Measurements from ENCODE around the gene TMX2.
A peak's percentile ranks its signal among the peaks of the same experiment; 100 is the strongest.

TMX2 gene

DNA sequence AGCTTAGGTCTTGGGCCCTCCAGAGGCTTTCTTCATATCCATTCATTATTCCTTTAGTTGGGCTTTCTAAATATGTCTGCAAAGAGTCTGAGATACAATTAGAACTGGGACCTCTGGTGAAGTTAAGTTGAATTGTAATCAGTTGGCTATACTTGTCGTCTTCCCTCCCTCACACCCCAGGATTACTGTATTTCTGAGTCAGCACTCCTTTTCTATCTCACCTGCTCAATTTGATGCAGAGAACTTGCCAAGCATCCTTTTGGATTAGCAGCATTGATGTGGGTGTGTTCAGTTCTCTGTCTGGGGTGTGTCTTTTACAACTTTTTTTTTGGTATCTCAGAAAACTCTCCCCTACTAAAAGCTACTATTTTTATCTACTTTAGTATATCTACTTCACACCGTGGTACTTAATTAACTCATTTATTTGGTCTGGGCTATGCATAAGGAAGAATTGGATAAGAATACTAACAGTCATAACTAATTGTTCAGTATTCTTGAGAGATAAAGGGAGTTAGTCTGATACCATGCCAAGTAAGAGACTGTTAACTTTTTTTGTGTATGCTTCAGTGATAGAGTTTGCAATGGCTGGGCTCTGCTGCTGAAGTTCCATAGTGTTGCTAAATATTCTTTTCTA, 64.3 kb downstream of the TMX2 start:
- H3K27ac ChIP-seq (ENCODE audit: insufficient read depth, low read depth, low read length, poor library complexity, severe bottlenecking) = peak overlapping the region; percentile 99
- H3K4me3 ChIP-seq (ENCODE audit: insufficient read depth, low read depth, low read length) = no peak overlapping the region
- H3K27me3 ChIP-seq (ENCODE audit: control insufficient read depth, insufficient read depth, low read length, poor library complexity, severe bottlenecking) = no peaks in the 10 kb centered on the region
- no peaks in the 10 kb centered on the region for H3K9me3 ChIP-seq (ENCODE audit: control insufficient read depth, low read length)
- no peaks in the 10 kb centered on the region for H3K36me3 ChIP-seq (ENCODE audit: control insufficient read depth, insufficient read depth, low read length)
- 59% methylated on average over 2 of the region's 2 CpGs; no CpG with 5 or more reads in 1 of the 2 experiments for WGBS, 2 experiments
- H3K4me1 ChIP-seq (ENCODE audit: control insufficient read depth, insufficient read depth, low read length) = peaks cover 55% of the 10 kb centered on the region

DNA sequence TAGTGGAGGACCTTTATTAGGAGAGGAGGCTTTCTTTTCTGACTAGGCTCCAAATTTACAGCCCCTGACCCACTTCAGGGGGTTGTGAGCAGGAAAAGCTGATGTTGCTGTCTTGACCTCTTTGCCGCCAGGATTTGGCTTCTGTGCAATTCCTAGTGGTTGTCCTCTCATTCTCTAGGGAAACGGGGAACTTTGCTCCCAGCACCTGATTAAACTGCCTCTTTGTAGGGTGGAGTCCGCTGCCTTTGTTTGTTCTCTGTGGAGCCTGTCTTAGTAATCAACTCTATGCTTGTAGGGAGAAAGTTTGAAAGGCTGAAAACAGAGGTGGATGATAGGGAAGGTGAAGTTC, 65.5 kb downstream of the TMX2 start:
- H3K4me3 ChIP-seq (ENCODE audit: insufficient read depth, low read depth, low read length) = no peak overlapping the region
- no peaks in the 10 kb centered on the region for H3K27me3 ChIP-seq (ENCODE audit: control insufficient read depth, insufficient read depth, low read length, poor library complexity, severe bottlenecking)
- H3K9me3 ChIP-seq (ENCODE audit: control insufficient read depth, low read length) = no peaks in the 10 kb centered on the region
- H3K27ac ChIP-seq (ENCODE audit: insufficient read depth, low read depth, low read length, poor library complexity, severe bottlenecking) = peak overlapping the region; percentile 99
- WGBS, 2 experiments = 12% methylated on average over 3 of the region's 3 CpGs
- H3K4me1 ChIP-seq (ENCODE audit: control insufficient read depth, insufficient read depth, low read length) = peaks cover 57% of the 10 kb centered on the region
- H3K36me3 ChIP-seq (ENCODE audit: control insufficient read depth, insufficient read depth, low read length) = no peaks in the 10 kb centered on the region

DNA sequence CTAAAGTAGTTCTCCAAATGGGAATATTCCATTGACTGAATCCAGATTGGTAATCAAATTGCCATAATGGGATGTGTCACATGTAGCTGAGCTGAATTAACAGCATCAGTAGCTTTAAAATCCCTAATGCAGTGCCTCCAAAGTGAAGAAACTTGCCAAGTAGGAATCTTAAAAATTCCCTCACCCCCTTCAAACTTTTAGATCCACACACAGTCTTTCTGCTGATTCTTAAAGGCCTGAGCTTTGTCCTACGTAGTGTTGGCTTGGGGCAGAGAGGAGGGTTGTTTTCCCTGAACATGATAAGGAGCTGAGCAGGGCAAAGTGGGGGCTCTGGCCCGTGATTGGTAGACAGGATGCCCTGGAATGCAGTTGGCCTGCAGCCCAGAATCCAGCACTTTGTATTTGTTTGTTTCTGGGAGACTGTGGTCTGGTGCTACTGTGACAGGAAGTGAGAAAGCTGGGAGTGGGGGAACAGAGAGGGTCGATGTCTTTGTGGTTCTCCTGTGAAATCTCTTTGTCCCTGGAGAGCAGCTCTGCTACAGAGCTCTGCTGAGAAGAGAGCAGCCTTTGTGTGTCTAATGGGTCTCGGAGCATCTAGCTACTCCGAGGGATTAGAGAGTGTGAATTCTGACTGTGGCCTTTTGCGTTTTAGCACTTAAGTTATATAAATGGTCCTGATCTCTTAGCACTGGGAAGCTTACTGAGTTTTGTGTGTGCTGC, 66.1 kb downstream of the TMX2 start:
- H3K4me3 ChIP-seq (ENCODE audit: insufficient read depth, low read depth, low read length) = no peak overlapping the region
- H3K4me1 ChIP-seq (ENCODE audit: control insufficient read depth, insufficient read depth, low read length) = peaks cover 57% of the 10 kb centered on the region
- peak overlapping the region; percentile 99 for H3K27ac ChIP-seq (ENCODE audit: insufficient read depth, low read depth, low read length, poor library complexity, severe bottlenecking)

DNA sequence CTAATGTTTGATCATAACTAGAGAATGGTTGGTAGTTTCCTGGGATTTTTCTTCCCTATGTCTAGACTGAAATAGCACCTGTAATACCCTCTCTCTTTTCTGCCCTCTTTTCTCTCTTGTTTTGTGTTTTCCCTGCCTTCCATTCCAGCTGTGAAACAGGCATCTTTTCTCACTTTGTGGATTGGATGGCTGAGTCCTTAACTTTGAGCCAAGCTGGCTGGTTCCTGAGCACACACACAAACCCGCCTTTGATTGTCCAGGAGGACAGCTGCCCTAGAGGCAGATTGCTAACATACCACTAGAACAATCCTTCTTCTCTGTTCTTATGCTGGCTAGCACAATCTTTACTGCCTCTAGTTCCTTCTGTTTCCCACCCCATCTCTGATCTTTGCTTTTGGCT, 66.9 kb downstream of the TMX2 start:
- Histone ChIP-seq H3K9me3 (ENCODE audit: control insufficient read depth, low read length) (no peaks in the 10 kb centered on the region), H3K36me3 (ENCODE audit: control insufficient read depth, insufficient read depth, low read length) (no peaks in the 10 kb centered on the region), H3K27ac (ENCODE audit: insufficient read depth, low read depth, low read length, poor library complexity, severe bottlenecking) (peak overlapping the region; percentile 99), H3K27me3 (ENCODE audit: control insufficient read depth, insufficient read depth, low read length, poor library complexity, severe bottlenecking) (no peaks in the 10 kb centered on the region), H3K4me1 (ENCODE audit: control insufficient read depth, insufficient read depth, low read length) (peaks cover 57% of the 10 kb centered on the region), H3K4me3 (ENCODE audit: insufficient read depth, low read depth, low read length) (no peak overlapping the region)
- 53 to 63% methylated on average over 1 of the region's 1 CpG for WGBS, 2 experiments

More for the DNA sequence above, 66.1 kb downstream of the TMX2 start:
- no peaks in the 10 kb centered on the region for H3K27me3 ChIP-seq (ENCODE audit: control insufficient read depth, insufficient read depth, low read length, poor library complexity, severe bottlenecking)
- H3K36me3 ChIP-seq (ENCODE audit: control insufficient read depth, insufficient read depth, low read length) = no peaks in the 10 kb centered on the region
- H3K9me3 ChIP-seq (ENCODE audit: control insufficient read depth, low read length) = no peaks in the 10 kb centered on the region
- 6 to 7% methylated on average over 6 of the region's 6 CpGs for WGBS, 2 experiments

DNA sequence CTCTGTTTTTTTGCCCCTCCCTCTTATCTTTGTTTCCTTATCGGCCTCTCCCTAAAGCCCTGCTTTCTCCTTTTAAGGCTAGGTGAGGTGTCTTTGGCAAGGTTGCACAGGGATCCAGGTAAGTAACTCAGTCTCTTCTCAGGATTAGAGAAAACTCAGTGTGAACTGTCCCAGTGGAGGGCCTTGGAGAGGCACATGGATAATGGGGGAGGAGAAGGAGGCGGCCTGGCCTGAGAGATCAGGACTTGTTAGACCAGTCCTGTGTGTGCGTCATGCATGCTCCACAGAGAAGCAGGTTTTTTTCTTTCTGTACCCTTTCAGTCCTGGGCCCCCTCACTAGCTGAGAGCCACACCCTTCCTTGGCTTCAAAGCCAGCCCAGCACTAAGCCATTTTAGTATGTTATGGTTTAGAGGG, 69.1 kb downstream of the TMX2 start:
- peak overlapping the region; percentile 2 for H3K27ac ChIP-seq (ENCODE audit: insufficient read depth, low read depth, low read length, poor library complexity, severe bottlenecking)

DNA sequence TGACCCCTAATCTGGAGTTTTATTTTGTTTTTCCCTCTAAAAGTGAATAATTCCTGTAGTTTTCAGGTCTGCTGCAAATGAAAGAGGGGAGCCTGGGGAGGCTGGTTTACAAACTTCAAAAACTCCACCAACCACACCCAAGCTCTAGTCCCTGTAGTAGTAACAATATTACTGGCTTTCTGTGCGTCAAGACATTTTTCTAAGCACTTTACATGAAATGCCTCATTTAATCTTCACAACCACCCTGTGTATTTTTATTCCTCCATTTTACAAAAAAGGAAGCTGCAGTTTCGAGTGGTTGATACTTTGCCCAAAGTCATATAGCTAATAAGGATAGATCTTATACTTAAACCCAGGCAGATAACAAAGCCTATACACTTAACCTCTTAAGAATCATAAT, 72.7 kb downstream of the TMX2 start:
- H3K4me3 ChIP-seq (ENCODE audit: insufficient read depth, low read depth, low read length) = no peak overlapping the region
- no peaks in the 10 kb centered on the region for H3K27me3 ChIP-seq (ENCODE audit: control insufficient read depth, insufficient read depth, low read length, poor library complexity, severe bottlenecking)
- H3K4me1 ChIP-seq (ENCODE audit: control insufficient read depth, insufficient read depth, low read length) = peaks cover 34% of the 10 kb centered on the region
- H3K36me3 ChIP-seq (ENCODE audit: control insufficient read depth, insufficient read depth, low read length) = no peaks in the 10 kb centered on the region
- H3K27ac ChIP-seq (ENCODE audit: insufficient read depth, low read depth, low read length, poor library complexity, severe bottlenecking) = no peak overlapping the region
- WGBS, 2 experiments = 98 to 99% methylated on average over 2 of the region's 2 CpGs
- H3K9me3 ChIP-seq (ENCODE audit: control insufficient read depth, low read length) = no peaks in the 10 kb centered on the region

More for the DNA sequence above, 69.1 kb downstream of the TMX2 start:
- no peak overlapping the region for H3K4me3 ChIP-seq (ENCODE audit: insufficient read depth, low read depth, low read length)
- 58 to 63% methylated on average over 3 of the region's 3 CpGs for WGBS, 2 experiments
- peaks cover 42% of the 10 kb centered on the region for H3K4me1 ChIP-seq (ENCODE audit: control insufficient read depth, insufficient read depth, low read length)
- H3K27me3 ChIP-seq (ENCODE audit: control insufficient read depth, insufficient read depth, low read length, poor library complexity, severe bottlenecking) = no peaks in the 10 kb centered on the region
- no peaks in the 10 kb centered on the region for H3K9me3 ChIP-seq (ENCODE audit: control insufficient read depth, low read length)
- H3K36me3 ChIP-seq (ENCODE audit: control insufficient read depth, insufficient read depth, low read length) = no peaks in the 10 kb centered on the region

DNA sequence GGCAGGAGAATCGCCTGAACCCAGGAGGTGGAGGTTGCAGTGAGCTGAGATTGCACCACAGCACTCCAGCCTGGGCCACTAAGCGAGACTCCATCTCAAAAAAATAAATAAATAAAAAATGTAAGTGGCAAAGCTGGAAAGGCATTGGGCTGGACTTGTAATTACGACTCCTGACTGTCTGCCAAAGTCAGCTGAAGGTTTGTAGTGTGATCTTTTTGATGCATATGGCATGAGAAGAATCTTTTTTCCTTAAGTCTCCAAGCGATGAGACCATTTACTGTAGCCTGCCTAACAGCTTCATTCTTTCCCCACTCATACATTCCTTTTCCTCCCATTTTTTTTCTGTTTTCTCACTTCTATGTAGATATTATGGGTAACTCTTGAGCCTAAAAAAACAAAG, 74.0 kb downstream of the TMX2 start:
- Histone ChIP-seq H3K4me3 (ENCODE audit: insufficient read depth, low read depth, low read length) (no peak overlapping the region), H3K27ac (ENCODE audit: insufficient read depth, low read depth, low read length, poor library complexity, severe bottlenecking) (no peak overlapping the region), H3K9me3 (ENCODE audit: control insufficient read depth, low read length) (no peaks in the 10 kb centered on the region), H3K27me3 (ENCODE audit: control insufficient read depth, insufficient read depth, low read length, poor library complexity, severe bottlenecking) (no peaks in the 10 kb centered on the region), H3K36me3 (ENCODE audit: control insufficient read depth, insufficient read depth, low read length) (no peaks in the 10 kb centered on the region), H3K4me1 (ENCODE audit: control insufficient read depth, insufficient read depth, low read length) (peaks cover 32% of the 10 kb centered on the region)
- 94 to 98% methylated on average over 3 to 4 of the region's 4 CpGs for WGBS, 2 experiments

DNA sequence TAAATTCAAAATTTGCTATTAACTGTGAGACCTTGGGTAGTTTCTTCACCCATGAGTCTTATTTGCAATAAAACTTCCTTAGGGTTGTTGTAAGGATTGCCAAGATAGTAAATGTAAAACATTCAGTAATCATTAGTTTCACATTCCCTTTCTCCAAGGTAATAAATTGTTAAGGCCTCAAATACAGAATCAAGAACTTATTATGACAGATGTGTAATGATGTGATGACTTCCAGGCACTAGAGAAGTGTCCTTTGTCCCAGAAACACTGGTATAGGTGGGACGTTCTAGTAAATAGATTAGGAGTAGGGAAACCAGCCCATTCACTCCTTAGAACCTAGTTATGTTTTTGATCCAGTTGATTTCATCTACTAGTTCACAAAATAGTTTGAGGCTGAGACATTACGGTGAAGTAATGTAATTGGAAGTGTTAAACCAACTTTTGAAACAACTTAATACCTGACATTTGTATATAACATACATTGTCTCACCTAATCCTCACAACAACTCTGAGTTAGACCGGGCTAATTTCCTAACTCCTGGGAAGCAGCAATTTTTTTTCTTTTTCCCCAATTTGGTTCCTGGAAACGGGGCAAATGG, 74.7 kb downstream of the TMX2 start:
- Histone ChIP-seq H3K36me3 (ENCODE audit: control insufficient read depth, insufficient read depth, low read length) (peaks cover 4% of the 10 kb centered on the region), H3K4me1 (ENCODE audit: control insufficient read depth, insufficient read depth, low read length) (peaks cover 27% of the 10 kb centered on the region), H3K4me3 (ENCODE audit: insufficient read depth, low read depth, low read length) (no peak overlapping the region), H3K27me3 (ENCODE audit: control insufficient read depth, insufficient read depth, low read length, poor library complexity, severe bottlenecking) (no peaks in the 10 kb centered on the region), H3K27ac (ENCODE audit: insufficient read depth, low read depth, low read length, poor library complexity, severe bottlenecking) (no peak overlapping the region), H3K9me3 (ENCODE audit: control insufficient read depth, low read length) (no peaks in the 10 kb centered on the region)
- WGBS, 2 experiments = 94 to 100% methylated on average over 3 to 4 of the region's 4 CpGs

DNA sequence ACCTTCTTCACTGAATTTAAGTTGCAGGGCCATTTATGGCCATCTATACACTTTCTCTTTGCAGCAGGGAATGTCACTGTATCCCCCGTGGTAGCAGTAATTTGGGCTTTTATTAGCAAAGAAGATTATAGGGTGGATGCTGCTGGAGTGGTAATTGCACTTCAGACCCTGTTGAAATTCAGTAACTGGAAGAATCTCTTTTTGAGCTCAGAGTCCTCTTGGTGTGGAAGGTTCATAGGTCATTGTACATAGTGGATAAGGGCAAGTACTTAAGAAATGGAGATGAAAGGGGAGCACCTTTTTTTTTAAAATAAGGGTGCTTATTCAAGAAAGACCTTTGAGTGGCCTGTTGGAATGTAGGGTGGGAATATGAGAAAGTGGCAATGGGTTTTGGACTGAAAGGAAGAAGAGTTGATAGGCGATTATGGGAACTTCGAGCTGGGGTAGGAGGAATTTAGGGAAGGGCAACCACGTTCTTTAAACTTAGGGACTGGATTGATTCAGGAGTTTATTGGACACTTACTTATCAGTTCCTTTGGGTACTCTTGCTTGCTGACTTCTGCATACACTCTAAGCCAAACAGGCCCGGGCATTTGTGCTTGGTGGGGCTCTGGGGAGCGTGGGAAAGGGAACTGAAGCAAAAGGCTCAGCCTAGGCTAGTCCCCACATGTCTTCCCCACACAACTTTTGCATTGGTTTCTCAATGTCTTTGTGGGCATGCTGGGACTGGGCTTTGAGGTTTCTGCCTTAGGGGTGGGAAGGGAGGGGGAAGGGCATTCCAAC, 75.7 kb downstream of the TMX2 start:
- 60 to 69% methylated on average over 6 of the region's 6 CpGs for WGBS, 2 experiments
- H3K4me1 ChIP-seq (ENCODE audit: control insufficient read depth, insufficient read depth, low read length) = peaks cover 27% of the 10 kb centered on the region
- H3K27me3 ChIP-seq (ENCODE audit: control insufficient read depth, insufficient read depth, low read length, poor library complexity, severe bottlenecking) = no peaks in the 10 kb centered on the region
- H3K36me3 ChIP-seq (ENCODE audit: control insufficient read depth, insufficient read depth, low read length) = peaks cover 4% of the 10 kb centered on the region
- no peak overlapping the region for H3K4me3 ChIP-seq (ENCODE audit: insufficient read depth, low read depth, low read length)
- peak overlapping the region; percentile 64 for H3K27ac ChIP-seq (ENCODE audit: insufficient read depth, low read depth, low read length, poor library complexity, severe bottlenecking)
- H3K9me3 ChIP-seq (ENCODE audit: control insufficient read depth, low read length) = no peaks in the 10 kb centered on the region

DNA sequence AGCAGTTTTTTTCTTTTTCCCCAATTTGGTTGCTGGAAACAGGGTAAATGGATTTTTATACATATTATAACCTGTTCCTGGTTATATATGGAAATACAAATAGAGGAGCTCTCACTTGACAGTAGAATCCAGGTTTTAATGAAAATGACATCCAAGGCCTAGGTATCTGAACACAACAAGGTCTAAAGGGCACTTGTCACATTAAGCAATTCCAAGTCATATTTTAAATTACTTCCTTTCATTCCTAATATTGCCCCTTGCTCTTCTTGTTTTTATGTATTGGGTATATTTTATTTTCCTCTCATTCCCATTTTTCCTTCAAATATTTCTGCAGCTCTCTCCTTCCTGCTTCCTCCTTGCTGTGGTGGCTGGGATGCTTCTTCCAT, 76.3 kb downstream of the TMX2 start:
- H3K4me1 ChIP-seq (ENCODE audit: control insufficient read depth, insufficient read depth, low read length) = peaks cover 27% of the 10 kb centered on the region
- H3K27me3 ChIP-seq (ENCODE audit: control insufficient read depth, insufficient read depth, low read length, poor library complexity, severe bottlenecking) = no peaks in the 10 kb centered on the region
- no peaks in the 10 kb centered on the region for H3K9me3 ChIP-seq (ENCODE audit: control insufficient read depth, low read length)
- H3K4me3 ChIP-seq (ENCODE audit: insufficient read depth, low read depth, low read length) = no peak overlapping the region
- H3K27ac ChIP-seq (ENCODE audit: insufficient read depth, low read depth, low read length, poor library complexity, severe bottlenecking) = no peak overlapping the region
- peaks cover 4% of the 10 kb centered on the region for H3K36me3 ChIP-seq (ENCODE audit: control insufficient read depth, insufficient read depth, low read length)

Data from ectodermal cell (in vitro differentiated cells).